Coronary artery (tissue), 2 donors: ENCODE data around the gene UGT1A7.
"Not testable (repeated sequence)": the region's sequence is repeated elsewhere in the genome, so short reads cannot be mapped to it uniquely, and the experiment has no call there.

Source experiments
- DNase-seq: peaks from one replicate; pipeline ENCODE4 v3.0.0-alpha.2; 2017; ENCODE audit warnings: low spot score
- H3K27ac ChIP-seq, 2 donors: fragments of 200-600 bp; sonication (generic); one replicate each; pipeline ENCODE4 v1.5.1; 2016 to 2019
- H3K4me3 ChIP-seq: fragments of 200-600 bp; sonication (generic); 2 replicates; pipeline ENCODE4 v1.5.1; 2016; ENCODE audit warnings: mild to moderate bottlenecking, moderate library complexity
- TF ChIP-seq, protein P1 (sequence below): fragments of 200-600 bp; sonication (generic); IDR thresholded peaks from one replicate; pipeline ENCODE4 v1.5.1; 2019; ENCODE audit warnings: antibody characterized with exemption

Gene UGT1A7

GRCh38 chr2:233712611-233713261, 31.0 kb downstream of the UGT1A7 start, which contains the start of gene UGT1A5:
TSS of gene UGT1A5 (plus strand) at chr2:233712907. CDS start at chr2:233712992, 85 bp downstream.
- TF ChIP-seq, protein P1, sequence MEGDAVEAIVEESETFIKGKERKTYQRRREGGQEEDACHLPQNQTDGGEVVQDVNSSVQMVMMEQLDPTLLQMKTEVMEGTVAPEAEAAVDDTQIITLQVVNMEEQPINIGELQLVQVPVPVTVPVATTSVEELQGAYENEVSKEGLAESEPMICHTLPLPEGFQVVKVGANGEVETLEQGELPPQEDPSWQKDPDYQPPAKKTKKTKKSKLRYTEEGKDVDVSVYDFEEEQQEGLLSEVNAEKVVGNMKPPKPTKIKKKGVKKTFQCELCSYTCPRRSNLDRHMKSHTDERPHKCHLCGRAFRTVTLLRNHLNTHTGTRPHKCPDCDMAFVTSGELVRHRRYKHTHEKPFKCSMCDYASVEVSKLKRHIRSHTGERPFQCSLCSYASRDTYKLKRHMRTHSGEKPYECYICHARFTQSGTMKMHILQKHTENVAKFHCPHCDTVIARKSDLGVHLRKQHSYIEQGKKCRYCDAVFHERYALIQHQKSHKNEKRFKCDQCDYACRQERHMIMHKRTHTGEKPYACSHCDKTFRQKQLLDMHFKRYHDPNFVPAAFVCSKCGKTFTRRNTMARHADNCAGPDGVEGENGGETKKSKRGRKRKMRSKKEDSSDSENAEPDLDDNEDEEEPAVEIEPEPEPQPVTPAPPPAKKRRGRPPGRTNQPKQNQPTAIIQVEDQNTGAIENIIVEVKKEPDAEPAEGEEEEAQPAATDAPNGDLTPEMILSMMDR: no peak
- no peak within 1 kb of the TSS for H3K4me3 ChIP-seq
- no peak within 1 kb of the TSS for H3K27ac ChIP-seq
- no peak for DNase-seq

- no peak for DNase-seq
- no peak overlapping the region for H3K27ac ChIP-seq
- TF ChIP-seq, protein P1: no peak
- H3K4me3 ChIP-seq: no peak overlapping the region
Measured at GRCh38 chr2:233713262-233713615, 31.5 kb downstream of the UGT1A7 start.

DNA sequence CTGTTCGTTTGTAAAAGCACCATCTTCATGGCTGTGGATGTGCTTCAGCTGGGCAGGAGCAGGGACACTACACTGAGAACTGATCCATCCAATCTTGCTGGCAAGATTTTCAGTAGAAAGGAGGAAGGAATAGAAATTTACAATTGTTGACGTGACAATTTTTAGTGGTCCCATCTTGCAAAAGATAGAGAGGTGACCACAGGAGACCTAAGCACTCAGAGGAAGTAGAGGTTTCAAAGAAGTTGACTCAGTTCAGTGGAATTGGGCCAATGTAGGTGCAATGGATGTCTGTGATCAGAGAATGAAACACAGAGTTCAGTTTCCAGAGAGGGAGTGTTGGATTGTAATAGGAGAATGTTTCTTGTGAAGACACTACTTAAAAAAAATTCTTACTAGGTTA, 32.4 kb downstream of the UGT1A7 start:
- Histone ChIP-seq H3K4me3 (no peak overlapping the region), H3K27ac (no peak overlapping the region)
- TF ChIP-seq, protein P1: no peak
- no peak for DNase-seq

GRCh38 chr2:233718552-233718951, 36.9 kb downstream of the UGT1A7 start, which contains the start of gene UGT1A4:
TSS of gene UGT1A4 (plus strand) at chr2:233718736. CDS start at chr2:233718821, 85 bp downstream.
- DNase-seq: no peak
- no peak within 1 kb of the TSS for H3K4me3 ChIP-seq

GRCh38 chr2:233728723-233729301, 47.1 kb downstream of the UGT1A7 start, which contains the start of gene UGT1A3:
TSS of gene UGT1A3 (plus strand) at chr2:233729042. CDS start at chr2:233729127, 85 bp downstream.
- H3K27ac ChIP-seq: no peak within 1 kb of the TSS
- DNase-seq: no peak
- no peak within 1 kb of the TSS for H3K4me3 ChIP-seq
- TF ChIP-seq, protein P1: no peak

More at GRCh38 chr2:233718552-233718951, 36.9 kb downstream of the UGT1A7 start, which contains the start of gene UGT1A4:
- TF ChIP-seq, protein P1: no peak
- H3K27ac ChIP-seq: no peak within 1 kb of the TSS

- H3K27ac ChIP-seq, DNase-seq, H3K4me3 ChIP-seq: not testable (repeated sequence)
Measured at GRCh38 chr2:233736868-233737653, 55.4 kb downstream of the UGT1A7 start.

DNA sequence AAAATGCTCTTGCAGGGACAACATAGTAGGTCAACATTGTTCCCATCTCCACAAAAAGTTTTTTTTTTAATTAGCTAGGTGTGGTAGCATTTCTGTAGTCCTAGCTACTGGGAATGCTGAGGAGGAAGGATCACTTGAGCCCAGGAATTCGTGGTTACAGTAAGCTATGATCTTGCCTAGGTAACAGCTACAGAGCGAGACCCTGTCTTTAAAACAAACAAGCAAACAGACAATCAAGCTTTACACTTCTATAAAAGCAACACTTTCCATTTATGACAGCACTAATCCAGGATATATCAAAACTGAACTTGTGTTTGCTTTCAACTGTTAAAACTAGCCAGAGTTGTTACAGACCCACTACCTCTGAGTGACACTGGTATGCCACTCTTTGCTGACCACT, 59.2 kb downstream of the UGT1A7 start:
- no peak overlapping the region for H3K27ac ChIP-seq
- no peak overlapping the region for H3K4me3 ChIP-seq
- TF ChIP-seq, protein P1: no peak
- DNase-seq: no peak
